HG03442 (cell line): ENCODE data around the gene NDFIP2.

Experiments
- ATAC-seq: cut with Tn5 transposase; IDR thresholded peaks from one replicate; pipeline ENCODE4 v1.9.1; 2021; ENCODE audit warnings: mild to moderate bottlenecking, moderate library complexity; ENCODE audit not compliant: unreplicated experiment

Gene NDFIP2

DNA sequence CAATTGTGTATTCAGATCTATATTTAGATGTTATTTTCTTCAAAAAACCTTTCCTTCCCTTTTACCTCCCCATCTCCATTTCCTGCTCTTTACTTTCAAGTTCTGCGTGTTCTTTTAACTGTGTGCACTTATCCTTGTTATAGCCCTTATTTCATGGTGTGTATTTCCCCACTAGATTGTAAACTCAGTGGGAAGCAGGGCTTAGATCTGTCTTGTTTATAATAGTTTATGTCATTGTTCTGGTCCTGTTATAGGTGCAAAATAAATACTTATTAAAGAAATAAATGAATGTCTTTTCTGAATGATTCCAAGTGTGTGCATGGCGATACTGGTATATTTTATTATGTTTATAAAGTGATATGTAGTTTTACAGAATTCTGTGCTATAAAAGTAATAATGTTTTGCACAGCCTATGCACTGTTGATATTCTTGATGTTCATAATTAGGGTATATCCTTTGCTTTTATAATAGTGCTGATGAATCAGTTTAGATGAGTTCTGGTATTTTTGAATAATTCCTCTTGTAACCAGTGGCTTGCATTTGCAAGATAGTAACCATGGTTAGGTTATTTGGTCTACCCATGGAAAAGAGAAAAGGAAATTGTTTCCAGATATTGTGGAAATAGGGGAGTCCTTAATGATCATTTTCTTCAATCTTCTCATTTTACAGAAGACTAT lies 12.1 kb downstream of the NDFIP2 start:
- ATAC-seq: no peak

DNA sequence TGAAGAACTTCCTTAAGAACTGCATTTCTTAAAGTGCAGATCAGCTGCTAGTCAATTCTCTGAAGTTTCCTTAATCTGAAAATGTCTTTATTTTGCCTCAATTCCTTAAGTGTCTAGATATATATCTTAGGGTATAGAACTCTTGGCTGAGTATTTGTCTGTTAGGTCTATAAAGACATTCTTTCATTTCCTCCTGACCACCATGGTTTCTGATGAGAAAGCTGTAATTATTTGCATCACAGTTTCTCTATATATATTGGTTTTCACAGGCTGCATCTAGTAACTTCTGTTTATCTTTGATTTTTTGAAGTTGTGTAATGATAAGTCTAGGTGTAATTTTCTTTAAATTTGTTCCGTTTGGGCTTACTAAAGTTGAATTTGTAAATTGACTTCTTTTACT lies 15.2 kb downstream of the NDFIP2 start:
- peak; percentile 67 for ATAC-seq

DNA sequence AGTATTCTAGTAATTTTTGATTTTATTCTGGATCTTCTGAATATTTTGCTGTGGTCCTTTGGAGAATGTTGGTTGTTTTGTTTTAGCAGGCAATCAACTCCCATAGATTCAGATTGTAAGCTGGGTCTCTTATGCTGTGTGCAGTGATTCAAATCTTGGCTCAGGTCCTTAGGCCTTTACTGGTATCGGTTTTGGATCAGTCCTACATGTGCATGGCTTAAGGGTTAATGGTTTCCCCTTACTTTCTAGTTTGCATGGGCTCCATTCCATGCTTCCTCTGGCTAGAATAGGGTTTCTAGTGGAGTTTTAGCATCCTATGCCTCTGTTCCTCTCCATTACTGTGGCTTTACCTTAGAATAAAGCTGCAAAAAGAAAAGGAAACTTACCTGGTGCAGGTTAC lies 16.1 kb downstream of the NDFIP2 start:
- ATAC-seq: no peak

DNA sequence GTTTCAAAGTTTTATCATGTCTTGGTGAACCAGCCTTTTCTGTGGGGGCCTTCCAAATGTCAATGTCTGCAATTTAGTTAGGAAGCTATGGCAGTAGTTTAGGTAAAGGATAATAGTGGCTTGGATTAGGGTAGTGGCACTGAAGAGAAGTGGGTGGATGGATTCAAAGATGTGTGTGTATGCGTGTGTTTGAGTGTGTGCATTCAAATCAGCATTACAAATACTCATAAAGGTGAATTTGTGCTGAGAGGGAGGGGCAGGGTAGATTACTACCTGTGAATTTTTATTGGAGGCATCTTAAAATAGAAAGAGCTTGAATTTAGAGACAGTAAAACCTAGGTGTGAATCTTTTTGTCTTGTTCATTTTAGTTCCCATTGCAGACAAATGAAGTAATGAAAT lies 16.9 kb downstream of the NDFIP2 start:
- ATAC-seq: no peak

DNA sequence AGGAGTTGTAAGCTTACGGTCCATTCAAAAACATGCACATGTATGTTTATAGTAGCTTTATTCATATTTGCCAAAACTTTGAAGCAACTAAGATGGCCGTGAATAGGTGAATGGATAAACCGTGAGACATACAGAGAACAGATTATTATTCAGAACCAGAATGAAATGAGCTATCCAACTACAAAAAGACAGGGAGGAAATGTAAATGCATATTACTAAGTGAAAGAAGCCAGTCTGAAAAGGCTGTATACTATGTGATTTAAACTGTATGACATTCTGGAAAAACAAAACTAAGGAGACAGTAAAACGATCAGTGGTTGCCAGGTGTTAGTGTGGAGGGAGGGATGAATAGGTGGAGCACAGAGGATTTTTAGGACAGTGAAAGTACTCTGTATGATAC lies 19.9 kb downstream of the NDFIP2 start:
- ATAC-seq: no peak

DNA sequence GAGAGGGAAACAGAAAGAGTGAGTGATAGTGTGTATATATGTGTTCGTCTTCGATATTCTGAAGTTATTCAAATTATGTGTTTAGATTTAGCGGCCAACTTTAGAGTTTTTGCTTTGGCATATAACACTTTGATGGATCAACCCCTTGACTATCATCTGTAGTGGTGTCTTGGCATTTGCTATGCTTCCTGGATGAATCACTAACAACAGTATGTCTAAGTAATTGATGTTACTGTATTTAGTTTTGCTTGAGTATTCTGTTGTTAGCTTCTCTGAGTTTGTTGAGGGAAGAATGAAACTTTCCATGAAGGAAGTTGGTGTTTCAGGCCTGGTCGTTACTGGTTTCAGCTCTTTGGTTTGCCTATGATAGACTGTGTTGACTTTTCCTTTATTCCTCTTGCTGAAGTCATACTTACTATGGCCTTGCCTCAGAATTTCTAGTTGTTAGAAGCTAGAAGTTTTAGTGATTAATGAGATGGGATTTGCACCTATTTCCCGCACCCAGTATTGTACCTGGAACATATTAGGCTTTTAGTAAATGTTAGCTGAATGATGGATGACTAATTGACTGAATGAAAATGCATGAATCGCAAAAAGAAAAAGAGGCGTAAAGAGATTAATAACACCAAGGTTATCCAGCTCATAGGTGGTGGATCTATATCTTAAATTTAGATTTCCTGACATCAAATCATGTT lies 20.7 kb downstream of the NDFIP2 start:
- no peak for ATAC-seq

DNA sequence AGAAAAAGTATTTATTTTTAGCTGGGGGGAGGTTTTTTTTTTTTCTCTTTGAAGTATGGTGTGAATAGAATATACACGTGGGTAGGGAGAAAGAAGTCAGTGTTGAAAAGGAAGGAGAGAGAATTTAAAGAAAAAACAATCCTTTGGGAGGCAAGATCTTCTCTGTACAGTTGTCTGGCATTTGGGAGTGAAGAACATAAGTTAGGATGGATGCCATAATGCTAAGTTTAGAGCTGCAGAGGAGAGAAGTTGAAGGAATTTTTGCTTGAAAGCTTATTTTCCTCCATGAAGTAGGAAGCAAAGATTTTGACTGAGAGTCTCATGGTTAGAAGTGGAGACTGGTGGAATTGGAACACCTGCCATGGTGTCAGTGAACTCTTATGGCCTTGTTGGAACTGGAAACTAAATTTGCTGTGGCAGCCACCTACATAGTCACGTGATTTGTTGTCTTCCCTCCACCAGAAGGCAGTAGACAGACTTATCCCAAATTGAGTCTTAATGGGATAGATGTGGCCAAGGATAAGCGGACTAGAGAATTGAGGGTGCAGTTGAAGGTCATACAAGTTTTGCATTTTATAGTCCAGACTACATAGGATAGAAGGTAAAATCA lies 22.0 kb downstream of the NDFIP2 start:
- ATAC-seq: no peak

DNA sequence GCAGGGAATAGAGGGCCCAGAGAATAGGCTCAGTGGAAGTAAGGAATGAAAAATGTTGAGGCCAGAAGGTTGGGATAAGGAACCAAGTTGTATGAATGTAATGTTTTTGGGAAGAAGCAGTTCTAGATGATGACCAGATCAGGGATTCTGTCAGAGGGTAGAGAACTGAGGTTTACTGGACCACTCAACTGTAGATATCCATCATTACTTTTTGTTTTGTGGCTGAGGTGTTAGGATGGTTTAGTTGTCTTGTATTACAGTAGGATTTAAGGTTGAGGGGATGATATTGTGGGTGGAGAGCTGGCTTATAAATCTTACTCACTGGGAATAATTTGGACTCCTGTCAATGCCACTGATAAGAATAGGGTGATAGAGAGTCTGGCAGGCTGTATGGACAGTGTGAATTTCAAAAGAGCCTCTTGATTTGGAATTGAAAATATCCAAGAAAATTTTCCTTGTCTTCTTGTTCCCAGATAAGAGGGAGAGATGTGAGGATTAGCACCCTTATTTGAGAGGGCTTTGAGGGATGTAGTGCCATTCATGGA lies 22.6 kb downstream of the NDFIP2 start:
- no peak for ATAC-seq

DNA sequence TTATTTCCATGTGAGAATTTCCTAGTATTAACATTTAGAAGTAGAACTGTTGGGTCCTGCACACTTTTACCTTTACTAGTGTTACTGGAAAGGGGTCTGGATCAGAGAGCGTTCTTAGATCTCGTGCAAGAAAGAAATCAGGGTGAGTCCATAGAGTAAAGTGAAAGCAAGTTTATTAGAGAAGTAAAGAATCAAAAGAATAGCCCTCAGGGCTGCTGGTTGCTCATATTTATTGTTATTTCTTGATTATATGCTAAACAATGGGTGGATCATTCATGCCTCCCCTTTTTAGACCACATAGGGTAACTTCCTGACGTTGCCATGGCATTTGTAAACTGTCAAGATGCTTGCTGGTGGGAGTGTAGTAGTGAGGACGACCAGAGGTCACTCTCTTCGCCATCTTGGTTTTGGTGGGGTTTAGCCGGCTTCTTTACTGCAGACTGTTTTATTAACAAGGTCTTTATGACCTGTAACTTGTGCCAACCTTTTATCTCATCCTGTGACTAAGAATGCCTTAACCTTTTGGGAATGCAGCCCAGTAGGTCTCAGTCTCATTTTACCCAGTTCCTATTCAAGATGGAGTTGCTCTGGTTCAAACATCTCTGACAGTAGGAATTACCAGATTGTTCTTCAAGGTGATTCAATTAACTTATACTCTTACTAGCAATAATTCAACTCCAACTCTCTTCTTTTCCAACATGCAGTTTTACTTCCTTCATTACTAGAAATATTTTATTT lies 27.4 kb downstream of the NDFIP2 start:
- no peak for ATAC-seq

DNA sequence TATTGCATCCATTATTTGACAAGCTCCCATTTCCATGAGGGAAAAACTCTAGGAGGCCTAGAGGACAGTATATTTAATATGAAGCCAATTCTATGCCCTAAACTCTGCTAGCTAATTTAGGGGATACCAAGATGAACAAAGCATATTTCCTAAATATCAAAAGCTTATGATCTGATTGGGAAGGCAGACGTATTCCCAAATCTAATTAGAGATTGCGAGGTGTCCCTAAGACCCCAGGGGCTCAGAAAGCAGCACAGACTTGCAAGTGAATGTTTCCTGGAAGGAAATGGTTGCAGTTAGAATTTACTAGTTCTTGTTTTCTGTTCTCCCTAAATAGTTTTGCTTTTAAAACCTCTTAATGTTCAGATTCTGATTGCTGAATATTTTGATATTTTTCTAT lies 30.7 kb downstream of the NDFIP2 start:
- ATAC-seq: no peak

DNA sequence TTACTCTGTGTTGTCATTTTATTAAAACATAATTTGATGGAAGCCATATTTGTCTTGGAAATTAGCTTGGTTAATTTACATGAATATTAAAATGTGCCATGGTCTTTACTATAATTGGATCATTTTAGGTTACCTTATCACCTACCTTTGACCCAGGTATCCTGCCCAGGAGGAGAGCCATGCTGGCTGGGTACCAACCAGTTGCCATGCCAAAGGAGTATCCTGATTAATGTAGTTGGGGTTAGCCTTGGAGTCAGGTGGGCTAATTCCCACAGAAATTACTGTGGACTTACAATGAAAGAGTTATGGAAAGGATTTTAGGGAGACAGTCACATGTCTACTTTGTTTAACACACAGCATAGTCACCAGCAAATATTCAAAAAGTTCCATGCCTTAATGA lies 32.0 kb downstream of the NDFIP2 start:
- no peak for ATAC-seq

DNA sequence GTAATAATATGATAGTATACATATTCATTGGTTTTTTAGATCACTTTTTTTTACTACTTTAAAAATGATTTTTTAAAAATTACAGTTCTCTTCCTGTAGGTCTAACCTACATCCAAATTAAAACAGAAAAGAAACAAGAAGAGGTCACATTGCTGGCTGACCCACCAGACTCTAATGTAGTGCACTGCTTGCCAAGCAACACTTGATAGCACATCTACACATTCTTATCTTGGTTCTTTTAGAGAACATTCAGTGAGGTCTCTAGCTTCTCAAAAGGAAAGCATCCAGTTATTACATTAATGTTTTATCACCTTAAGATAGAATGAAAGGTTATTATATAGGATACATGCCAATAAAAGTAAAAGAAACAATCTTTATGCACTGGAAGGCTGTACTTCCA lies 35.6 kb downstream of the NDFIP2 start:
- no peak for ATAC-seq

DNA sequence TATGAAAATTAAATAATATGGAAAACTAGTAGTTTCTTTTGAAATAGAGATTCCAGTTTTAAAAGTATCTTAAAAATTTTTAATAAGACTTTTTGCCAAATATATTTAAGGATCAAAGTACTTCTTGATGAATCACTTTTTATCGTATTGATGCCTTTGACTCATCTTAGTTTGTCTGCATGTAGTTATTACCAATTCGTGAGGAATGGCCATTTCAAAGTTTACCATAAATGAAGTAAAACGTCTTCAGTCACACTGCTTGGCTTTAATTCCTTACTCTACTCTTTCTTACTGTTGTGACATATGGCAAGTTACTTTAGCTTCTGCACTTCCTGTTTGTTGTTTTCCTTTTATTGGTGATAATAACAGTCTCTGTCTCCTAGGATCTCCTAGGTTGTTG lies 38.3 kb downstream of the NDFIP2 start:
- no peak for ATAC-seq

DNA sequence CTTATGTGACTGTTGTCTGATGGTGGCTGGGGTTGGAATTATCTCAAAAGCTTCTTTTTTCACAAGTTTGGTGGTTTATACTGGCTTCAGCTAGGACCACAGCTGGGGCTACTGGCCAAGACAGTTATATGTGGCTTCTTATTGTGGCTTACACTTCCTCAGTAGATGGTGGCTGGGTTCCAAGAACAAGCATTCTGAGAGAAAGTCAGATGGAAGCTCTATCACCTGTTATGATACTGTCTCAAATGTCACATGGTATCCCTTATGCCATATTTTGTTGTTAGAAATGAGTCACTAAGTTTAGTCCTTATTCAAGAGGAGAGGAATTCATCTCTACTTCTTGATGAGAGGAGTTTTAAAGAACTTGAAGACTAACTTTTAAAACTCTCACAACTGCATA lies 41.6 kb downstream of the NDFIP2 start:
- peak; percentile 98 for ATAC-seq

DNA sequence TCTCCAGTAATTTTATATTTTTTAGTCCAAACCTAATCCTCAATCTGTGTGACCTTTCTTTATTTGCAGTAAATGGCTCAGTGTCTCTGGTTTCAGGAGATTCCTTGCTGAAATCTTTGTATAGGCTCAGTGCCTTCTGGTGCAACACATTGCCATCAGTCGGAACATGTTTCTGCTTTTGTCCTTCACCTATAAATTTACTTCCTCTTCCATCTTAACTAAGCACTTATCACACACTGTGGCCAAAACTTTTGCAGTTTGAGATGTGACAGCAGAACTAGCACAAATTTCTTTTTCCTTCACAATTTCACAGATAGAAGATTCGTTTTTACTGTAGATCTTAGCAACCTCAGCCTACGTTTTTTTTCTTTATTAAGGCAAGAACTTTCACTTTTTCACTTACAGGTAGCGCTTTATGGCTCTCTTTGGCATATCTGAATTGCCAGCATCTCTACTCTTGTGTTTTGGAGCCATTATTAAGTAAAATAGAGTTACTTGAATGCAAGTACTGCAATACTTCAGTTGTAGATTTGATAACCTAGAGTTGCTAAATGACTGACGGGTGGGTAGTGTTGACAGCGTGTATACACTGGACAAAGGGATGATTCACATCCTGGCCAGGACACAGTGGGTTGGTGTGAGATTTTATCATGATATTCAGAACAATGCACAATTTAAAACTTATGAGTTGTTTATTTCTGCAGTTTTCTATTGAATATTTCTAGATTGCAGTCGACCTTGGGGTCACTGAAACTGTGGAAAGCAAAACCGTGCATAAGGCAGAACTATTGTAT lies 44.3 kb downstream of the NDFIP2 start:
- no peak for ATAC-seq

DNA sequence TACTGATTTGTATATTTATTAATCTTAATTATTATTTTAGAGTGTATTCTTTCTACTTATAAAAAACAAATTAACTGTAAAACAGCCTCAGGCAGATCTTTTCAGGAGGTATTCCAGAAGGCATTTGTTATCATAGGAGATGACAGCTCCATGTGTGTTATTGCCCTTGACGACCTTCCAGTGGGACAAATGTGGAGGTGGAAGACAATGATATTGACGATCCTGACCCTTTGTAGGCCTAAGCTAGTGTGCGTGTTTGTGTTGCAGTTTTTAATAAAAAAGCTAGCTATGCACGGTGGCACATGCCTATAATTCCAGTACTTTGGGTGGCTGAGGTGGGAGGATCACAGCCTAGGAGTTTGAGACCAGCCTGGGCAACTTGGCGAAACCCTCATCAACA lies 46.7 kb downstream of the NDFIP2 start:
- ATAC-seq: no peak

DNA sequence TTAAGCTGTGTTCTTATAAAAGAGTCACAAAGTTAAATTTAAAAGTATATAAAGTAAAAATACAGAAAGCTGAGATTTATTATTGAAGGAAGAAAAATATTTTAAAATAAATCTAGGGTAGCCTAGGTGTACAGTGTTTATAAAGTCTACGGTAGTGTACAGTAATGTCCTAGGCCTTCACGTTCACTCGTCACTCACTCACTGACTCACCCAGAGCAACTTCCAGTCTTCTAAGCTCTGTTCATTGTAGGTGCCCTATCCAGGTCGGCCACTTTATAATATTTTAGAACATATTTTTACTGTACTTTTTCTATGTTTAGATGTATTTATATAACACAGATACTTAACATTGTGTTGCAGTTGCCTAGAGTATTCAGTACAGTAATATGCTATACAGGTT lies 47.4 kb downstream of the NDFIP2 start:
- no peak for ATAC-seq

DNA sequence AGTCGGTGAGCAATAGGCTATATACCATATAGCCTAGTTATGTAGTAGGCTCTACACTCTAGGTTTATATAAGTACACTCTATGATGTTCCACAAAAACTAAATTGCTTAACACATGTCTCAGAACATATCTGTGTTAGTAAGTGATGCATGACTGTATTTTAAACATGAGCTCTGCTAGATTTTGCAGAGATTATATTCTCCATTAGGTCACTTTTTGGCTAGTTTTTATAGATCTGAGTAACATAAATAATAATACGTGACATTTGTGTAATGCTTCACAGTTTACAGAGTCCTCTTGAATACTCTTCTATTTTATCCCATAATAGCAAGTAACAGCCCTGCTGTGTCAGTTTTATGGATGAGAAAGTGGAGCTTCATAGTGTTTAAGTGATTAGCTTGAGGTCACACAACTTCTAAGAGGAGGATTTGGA lies 47.8 kb downstream of the NDFIP2 start:
- no peak for ATAC-seq

DNA sequence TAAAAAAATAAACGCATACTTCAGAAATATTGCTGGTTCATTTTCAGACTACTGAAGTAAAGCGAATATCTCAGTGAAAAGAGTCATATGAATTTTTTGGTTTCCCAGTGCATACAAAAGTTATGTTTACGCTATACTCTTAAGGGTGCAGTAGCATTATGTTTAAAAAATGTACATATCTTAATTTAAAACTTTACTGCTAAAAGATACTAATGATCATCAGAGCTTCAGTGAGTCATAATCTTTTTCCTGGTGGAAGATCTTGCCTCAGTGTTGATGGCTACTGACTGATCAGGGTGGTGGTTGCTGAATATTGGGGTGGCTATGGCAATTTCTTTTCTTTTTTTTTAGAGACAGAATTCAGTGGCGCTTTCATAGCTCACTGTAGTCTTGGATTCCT lies 48.9 kb downstream of the NDFIP2 start:
- no peak for ATAC-seq

DNA sequence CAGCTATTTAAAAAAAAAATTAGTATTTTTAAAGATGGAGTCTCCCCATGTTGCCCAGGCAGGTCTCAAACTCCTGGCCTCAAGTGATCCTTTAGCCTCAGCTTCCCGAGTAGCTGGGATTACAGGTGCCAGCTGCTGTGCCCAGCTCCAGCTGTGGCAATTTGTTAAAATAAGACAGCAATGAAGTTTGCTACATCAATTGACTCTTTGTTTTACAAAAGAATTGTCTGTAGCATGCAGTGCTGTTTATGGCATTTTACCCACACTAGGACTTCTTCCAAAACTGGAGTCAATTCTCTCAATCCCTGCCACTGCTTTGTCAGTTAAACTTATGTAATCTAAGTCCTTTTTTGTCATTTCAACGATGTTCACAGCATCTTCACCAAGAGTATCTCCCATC lies 49.3 kb downstream of the NDFIP2 start:
- no peak for ATAC-seq
